Measurements from ENCODE around the gene ROPN1.

DNA sequence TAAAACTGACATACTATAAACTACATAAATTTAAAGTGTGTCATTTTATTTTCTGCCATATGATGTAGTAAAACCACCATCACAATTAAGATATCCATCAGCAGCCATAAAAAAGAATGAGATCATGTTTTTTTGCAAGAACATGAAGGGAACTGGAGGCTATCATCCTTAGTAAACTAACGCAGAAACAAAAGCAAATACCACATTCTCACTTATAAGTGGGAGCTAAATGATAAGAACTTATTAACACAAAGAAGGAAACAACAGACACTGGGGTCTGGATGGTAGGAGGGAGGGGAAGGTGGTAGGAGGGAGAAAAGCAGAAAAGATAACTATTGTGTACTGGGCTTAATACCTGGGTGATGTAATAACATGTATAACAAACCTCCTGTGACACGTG lies 55.5 kb downstream of the ROPN1 start:
- TF ChIP-seq CTCF (conservative IDR thresholded peaks at IDR 0.05 in 1 of 2, IDR thresholded peaks at IDR 0.05 in 1 of 2; ENCODE audit: low read depth in 1 of 2, low read length in 2 of 2), result no peak
- TF ChIP-seq EZH2 (IDR thresholded peaks at IDR 0.05; ENCODE audit: low read length, missing control alignments), result no peak
